ENCODE results near the gene MED10.
"Not testable (repeated sequence)": the region's sequence is repeated elsewhere in the genome, so short reads cannot be mapped to it uniquely, and the experiment has no call there.

DNA sequence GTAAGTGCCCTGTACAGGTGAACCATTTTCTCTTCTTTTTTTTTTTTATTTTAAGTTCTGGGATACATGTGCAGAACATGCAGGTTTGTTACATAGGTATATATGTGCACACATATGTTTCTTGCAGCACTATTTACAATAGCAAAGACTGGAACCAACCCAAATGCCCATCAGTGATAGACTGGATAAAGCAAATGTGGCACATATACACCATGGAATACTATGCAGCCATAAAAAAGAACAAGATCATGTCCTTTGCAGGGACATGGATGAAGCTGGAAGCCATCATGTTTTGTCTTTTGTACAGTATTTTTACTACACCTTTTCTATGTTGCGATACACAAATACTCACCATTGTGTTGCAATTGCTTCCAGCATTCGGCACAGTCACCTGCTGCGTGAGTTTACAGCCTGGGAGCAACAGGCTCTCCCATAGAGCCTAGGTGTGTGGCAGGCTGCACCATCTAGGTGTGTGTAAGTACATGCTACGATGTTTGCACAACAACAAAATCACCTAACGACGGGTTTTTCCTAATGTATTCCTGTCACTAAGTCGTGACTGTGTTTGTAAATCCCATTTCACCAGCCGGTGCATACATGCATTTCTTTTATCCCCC, 20.4 kb downstream of the MED10 start:
- not testable (repeated sequence) for TF ChIP-seq CTCF, POLR2A (IDR thresholded peaks at IDR 0.05)
